Colonic mucosa (tissue), 4 donors: ENCODE data around the gene BMP2K. TPM values are rescaled to one million over a fixed set of nuclear protein-coding genes. Genes with fewer than 3 reads are reported as not detected.

Experiments
- DNase-seq: peaks from one replicate; pipeline ENCODE4 v3.0.0-alpha.2; 2020
- H3K27ac ChIP-seq: fragments of 200-600 bp; one replicate; pipeline ENCODE4 v1.8.0; 2021
- H3K27me3 ChIP-seq: fragments of 200-600 bp; one replicate; pipeline ENCODE4 v1.8.0; 2021
- H3K36me3 ChIP-seq: fragments of 200-600 bp; one replicate; pipeline ENCODE4 v1.8.0; 2021
- H3K4me1 ChIP-seq: fragments of 200-600 bp; one replicate; pipeline ENCODE4 v1.8.0; 2021; ENCODE audit warnings: mild to moderate bottlenecking
- H3K4me3 ChIP-seq: fragments of 200-600 bp; one replicate; pipeline ENCODE4 v1.8.0; 2021
- H3K9ac ChIP-seq, 2 donors: one replicate each; pipeline ENCODE4 v1.7.0; 2013; ENCODE audit warnings: control low read depth in 2 of 2, low read depth in 2 of 2, low read length in 2 of 2
- H3K9me3 ChIP-seq: fragments of 200-600 bp; one replicate; pipeline ENCODE4 v1.8.0; 2021
- intact Hi-C: fragments of 100-400 bp; cut with DNase I; formaldehyde crosslinking; loops from one replicate; pipeline ENCODE4 v1.14.1; 2022
- total RNA-seq, 2 donors: library from RNA; stranded (reverse); fragmentation: NEBNext Ultra II Directional in 1 of 2; extraction: Animal tissue kit (Norgen Biotek cat#: 25700) in 1 of 2; gene quantifications; one replicate each; pipeline ENCODE4 v1.2.1, GENCODE V29; 2021
- TF ChIP-seq, protein P1 (sequence below): fragments of 200-600 bp; IDR thresholded peaks from one replicate; pipeline ENCODE4 v1.8.0; 2022; ENCODE audit warnings: antibody characterized with exemption, mild to moderate bottlenecking
- donor health status: healthy.
- donor health status: DM: no; HTN: no; CAD: no.
- donor health status: DM: no; HTN: no; CAD: no.

Gene BMP2K
- total RNA-seq, 2 donors from 2014 or later = 52.4 to 55.7 TPM

DNA sequence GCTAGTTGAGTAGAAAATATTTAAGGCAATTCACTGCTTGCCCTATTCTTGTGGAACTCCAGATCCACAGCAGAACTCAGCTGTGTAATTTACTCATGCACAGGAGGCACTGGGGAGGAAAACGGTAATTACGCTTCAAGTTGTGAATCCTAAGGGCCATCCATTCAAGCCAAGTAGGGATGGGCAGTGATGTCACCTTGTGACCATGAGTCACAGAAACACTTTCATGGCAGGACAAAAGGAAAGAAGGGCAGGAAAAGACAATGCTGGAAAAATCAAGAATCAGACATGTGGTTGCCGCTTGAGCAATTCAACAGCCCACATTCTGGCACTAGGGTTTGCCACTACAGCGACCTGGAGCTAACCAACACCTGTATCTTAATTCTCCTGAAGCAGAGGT, 161.7 kb downstream of the BMP2K start:
- no peak overlapping the region for H3K27ac ChIP-seq
- no peak for DNase-seq
- intact Hi-C loops = no loop called here

DNA sequence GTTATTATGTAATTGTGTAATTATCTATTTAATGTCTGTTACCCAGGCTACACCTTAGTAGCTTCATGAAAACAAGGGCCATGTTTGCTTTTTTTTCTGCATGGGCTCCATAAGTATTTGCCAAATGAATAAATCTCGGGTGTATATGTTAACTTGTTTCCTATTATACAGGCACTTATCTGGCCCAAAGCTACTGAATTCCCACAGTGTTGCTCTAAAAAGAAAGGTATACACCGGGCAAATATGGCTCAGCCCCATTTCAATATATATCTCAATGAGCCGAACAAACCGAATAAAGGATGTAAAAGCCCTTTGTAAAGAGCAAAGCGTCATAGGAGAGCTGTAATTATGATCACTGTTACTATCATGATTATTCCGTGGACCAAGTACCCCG, 162.3 kb downstream of the BMP2K start:
- Histone ChIP-seq H3K9me3 (no peaks in the 10 kb centered on the region), H3K27me3 (no peaks in the 10 kb centered on the region), H3K4me1 (no peaks in the 10 kb centered on the region), H3K4me3 (peak overlapping the region; percentile 84), H3K27ac (no peak overlapping the region), H3K9ac (peak overlapping the region; percentile 82 to 93), H3K36me3 (no peaks in the 10 kb centered on the region)
- intact Hi-C loops = no loop called here
- no peak for DNase-seq
- TF ChIP-seq, protein P1, sequence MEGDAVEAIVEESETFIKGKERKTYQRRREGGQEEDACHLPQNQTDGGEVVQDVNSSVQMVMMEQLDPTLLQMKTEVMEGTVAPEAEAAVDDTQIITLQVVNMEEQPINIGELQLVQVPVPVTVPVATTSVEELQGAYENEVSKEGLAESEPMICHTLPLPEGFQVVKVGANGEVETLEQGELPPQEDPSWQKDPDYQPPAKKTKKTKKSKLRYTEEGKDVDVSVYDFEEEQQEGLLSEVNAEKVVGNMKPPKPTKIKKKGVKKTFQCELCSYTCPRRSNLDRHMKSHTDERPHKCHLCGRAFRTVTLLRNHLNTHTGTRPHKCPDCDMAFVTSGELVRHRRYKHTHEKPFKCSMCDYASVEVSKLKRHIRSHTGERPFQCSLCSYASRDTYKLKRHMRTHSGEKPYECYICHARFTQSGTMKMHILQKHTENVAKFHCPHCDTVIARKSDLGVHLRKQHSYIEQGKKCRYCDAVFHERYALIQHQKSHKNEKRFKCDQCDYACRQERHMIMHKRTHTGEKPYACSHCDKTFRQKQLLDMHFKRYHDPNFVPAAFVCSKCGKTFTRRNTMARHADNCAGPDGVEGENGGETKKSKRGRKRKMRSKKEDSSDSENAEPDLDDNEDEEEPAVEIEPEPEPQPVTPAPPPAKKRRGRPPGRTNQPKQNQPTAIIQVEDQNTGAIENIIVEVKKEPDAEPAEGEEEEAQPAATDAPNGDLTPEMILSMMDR = no peak

More for the DNA sequence above, 161.7 kb downstream of the BMP2K start:
- H3K27me3 ChIP-seq = no peaks in the 10 kb centered on the region
- H3K9ac ChIP-seq = no peak overlapping the region
- H3K9me3 ChIP-seq = no peaks in the 10 kb centered on the region
- no peaks in the 10 kb centered on the region for H3K36me3 ChIP-seq
- H3K4me3 ChIP-seq = no peak overlapping the region
- TF ChIP-seq, protein P1 = no peak
- H3K4me1 ChIP-seq = no peaks in the 10 kb centered on the region

DNA sequence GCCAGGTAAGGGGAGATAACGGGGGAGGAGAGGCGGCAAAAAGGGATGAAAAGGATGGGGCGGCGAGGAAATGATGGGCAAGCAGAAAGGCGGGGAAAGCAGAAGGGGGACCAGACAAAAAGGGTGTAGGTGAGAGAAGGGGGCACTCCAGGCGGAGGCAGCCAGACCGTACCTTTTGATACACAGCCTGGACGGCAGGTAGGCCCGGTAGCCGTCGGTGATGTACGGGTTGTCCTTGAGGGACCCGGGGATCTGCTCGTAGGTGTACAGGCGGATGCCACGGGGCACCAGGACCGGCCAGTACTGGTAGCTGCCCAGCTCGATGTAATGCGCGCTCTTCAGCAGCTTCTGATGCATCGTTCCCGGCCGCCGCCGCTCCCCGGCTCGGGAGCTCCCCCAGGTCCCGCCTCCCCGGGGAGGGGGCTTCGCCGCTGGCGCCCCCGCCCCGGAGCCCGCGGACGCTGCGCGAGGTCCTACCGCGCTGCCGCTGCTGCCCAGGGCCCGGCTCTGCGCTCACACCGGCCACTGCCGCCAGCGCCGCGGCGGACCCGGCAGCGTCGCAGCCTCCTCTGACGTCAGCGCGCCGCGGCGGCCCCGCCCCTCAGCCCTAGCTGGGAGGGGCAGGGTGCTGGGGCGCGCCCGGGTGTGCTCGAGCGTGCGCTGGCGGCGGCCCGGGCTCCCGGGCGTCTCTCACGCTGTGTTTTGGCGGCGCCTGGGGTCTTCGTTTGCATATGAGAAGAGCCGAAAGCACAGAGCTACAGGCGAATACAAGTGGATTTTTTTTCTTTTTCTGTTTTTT, 162.9 kb downstream of the BMP2K start, which contains the start of gene PAQR3:
TSS of gene PAQR3 (minus strand) at position 571 of the 799 bp plus-strand sequence. CDS start at position 357, 214 bp downstream.
- intact Hi-C loops = no loop called here

DNA sequence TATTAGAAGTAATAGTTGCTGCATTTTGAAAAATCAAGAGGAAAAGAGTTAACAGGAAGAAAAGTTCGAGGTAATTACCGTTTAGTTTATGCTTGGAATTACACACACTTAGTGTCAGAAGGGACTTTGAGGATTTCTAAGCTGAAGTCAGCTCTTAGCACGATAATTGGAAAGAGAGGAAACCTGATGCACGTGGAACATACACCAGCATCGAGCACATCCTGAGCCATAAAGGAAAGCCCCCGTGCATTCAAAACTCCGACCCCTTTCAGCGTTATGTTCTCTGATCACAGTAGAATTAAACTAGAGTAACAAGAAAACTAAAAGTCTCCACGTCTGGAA, 163.5 kb downstream of the BMP2K start:
- DNase-seq = no peak
- peak overlapping the region; percentile 84 for H3K4me3 ChIP-seq
- H3K27me3 ChIP-seq = no peaks in the 10 kb centered on the region
- TF ChIP-seq, protein P1 = no peak
- H3K27ac ChIP-seq = no peak overlapping the region
- no peaks in the 10 kb centered on the region for H3K9me3 ChIP-seq
- H3K9ac ChIP-seq = peak overlapping the region; percentile 73 to 93
- intact Hi-C loops = no loop called here
- H3K4me1 ChIP-seq = no peaks in the 10 kb centered on the region
- no peaks in the 10 kb centered on the region for H3K36me3 ChIP-seq

More for the DNA sequence above, 162.9 kb downstream of the BMP2K start, which contains the start of gene PAQR3:
- Histone ChIP-seq H3K27ac (peak within 1 kb of the TSS; percentile 51), H3K4me1 (no peaks in the 10 kb centered on the region), H3K9ac (peak within 1 kb of the TSS; percentile 82 to 93), H3K27me3 (no peaks in the 10 kb centered on the region), H3K4me3 (peak within 1 kb of the TSS; percentile 84), H3K36me3 (no peaks in the 10 kb centered on the region), H3K9me3 (no peaks in the 10 kb centered on the region)
- DNase-seq = peak; percentile 88
- TF ChIP-seq, protein P1 = no peak

DNA sequence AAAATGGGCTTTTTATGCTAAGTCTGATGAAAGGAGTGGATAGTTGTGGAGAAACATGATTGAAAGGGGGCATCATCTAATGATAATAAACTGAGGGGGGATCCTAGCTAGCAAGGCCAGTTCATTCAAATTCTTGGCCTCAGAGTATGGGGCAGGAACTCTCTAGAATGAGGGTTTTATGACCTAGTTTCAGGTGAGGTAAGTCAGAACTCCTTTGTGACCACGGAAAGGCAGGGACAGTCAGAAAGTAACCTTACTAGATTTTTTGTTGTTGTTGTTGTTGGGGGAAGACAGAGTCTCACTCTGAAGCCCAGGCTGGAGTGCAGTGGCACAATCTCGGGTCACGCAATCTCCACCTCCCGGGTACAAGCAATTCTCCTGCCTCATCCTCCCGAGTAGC, 164.6 kb downstream of the BMP2K start:
- Histone ChIP-seq H3K9me3 (no peaks in the 10 kb centered on the region), H3K36me3 (no peaks in the 10 kb centered on the region), H3K27me3 (no peaks in the 10 kb centered on the region), H3K4me3 (no peak overlapping the region), H3K4me1 (no peaks in the 10 kb centered on the region), H3K9ac (no peak overlapping the region), H3K27ac (no peak overlapping the region)
- intact Hi-C loops = no loop called here
- no peak for DNase-seq
- TF ChIP-seq, protein P1 = no peak
